Spinal cord (tissue), 10 donors: ENCODE data around the gene STX2. TPM values are rescaled to one million over a fixed set of nuclear protein-coding genes. Genes with fewer than 3 reads are reported as not detected.

ENCODE experiments used
- DNase-seq, 6 donors: peaks; one replicate each; pipeline versions ENCODE4 v3.0.0 to v3.0.0-alpha.2; 2013 to 2015; ENCODE audit warnings: low spot score in 6 of 6, low read depth in 4 of 6
- H3K27ac ChIP-seq: one replicate; pipeline ENCODE4 v1.5.1; 2013; ENCODE audit warnings: low read depth, low read length, control low read depth
- H3K27me3 ChIP-seq: one replicate; pipeline ENCODE4 v1.6.1; 2013; ENCODE audit warnings: low read length; ENCODE audit not compliant: control insufficient read depth, insufficient read depth
- H3K36me3 ChIP-seq: one replicate; pipeline ENCODE4 v1.6.1; 2013; ENCODE audit warnings: low read length; ENCODE audit not compliant: control insufficient read depth, insufficient read depth
- H3K4me1 ChIP-seq: one replicate; pipeline ENCODE4 v1.6.1; 2013; ENCODE audit warnings: low read length; ENCODE audit not compliant: control insufficient read depth, insufficient read depth
- H3K4me3 ChIP-seq: one replicate; pipeline ENCODE4 v1.5.1; 2013; ENCODE audit warnings: low read depth, low read length, control low read depth
- H3K9me3 ChIP-seq: one replicate; pipeline ENCODE4 v1.6.1; 2013; ENCODE audit warnings: low read length; ENCODE audit not compliant: control insufficient read depth, insufficient read depth
- WGBS: methylation state at CpG from one replicate; pipeline ENCODE4 v1.1.5; 2013; ENCODE audit warnings: missing lambda C conversion rate; ENCODE audit not compliant: insufficient coverage; 5-methylcytosine and 5-hydroxymethylcytosine counted together
- polyA plus RNA-seq, 2 donors: library from polyadenylated mRNA; unstranded; fragments of 120-200 nt; gene quantifications; one replicate each; pipeline ENCODE4 v1.2.1, GENCODE V29; 2013; ENCODE audit not compliant: insufficient read length in 2 of 2
- total RNA-seq, 2 donors: library from RNA; depleted of rRNA in 1 of 2; stranded (reverse); fragments of 120-200 nt in 1 of 2; fragments of >200 nt in 1 of 2; gene quantifications; one replicate each; pipeline versions ENCODE4 v1.2.3 to v1.2.4, GENCODE V29; 2013 to 2014
- donor health status: healthy.

Gene STX2
- total and polyA plus RNA-seq, 4 donors = 35.5 to 41.4 (median 38.8) TPM

- H3K9me3 ChIP-seq = no peaks in the 10 kb centered on the region
- 62% methylated on average over 18 of the region's 21 CpGs for WGBS
- H3K27me3 ChIP-seq = no peaks in the 10 kb centered on the region
- H3K36me3 ChIP-seq = peaks cover 22% of the 10 kb centered on the region
- no peak overlapping the region for H3K27ac ChIP-seq
- no peak for DNase-seq
- H3K4me1 ChIP-seq = peaks cover 13% of the 10 kb centered on the region
- H3K4me3 ChIP-seq = no peak overlapping the region
Observed at GRCh38 chr12:130826151-130826801, 12.8 kb downstream of the STX2 start.

DNA sequence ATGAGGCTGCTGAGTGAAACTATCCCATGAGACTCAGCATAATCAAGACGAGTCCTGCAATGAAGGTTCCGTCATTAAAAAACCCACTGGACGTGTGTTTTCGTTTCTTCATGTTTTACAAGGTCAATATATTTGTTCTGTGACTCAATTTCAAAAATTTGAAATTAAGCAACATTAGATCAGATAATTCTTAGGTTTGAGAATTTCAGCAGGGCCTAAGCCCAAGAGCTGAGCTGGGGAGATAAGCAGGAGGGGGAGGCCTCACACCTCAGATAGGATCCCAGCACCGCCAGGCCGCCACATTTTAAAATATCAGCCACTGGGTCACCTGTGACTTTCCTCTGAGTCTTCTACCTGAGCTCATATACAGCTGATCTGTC lies 13.3 kb downstream of the STX2 start:
- Histone ChIP-seq H3K27ac (no peak overlapping the region), H3K9me3 (no peaks in the 10 kb centered on the region), H3K27me3 (no peaks in the 10 kb centered on the region), H3K36me3 (peaks cover 25% of the 10 kb centered on the region), H3K4me1 (peaks cover 13% of the 10 kb centered on the region), H3K4me3 (no peak overlapping the region)
- DNase-seq = no peak
- 100% methylated on average over 2 of the region's 6 CpGs for WGBS

GRCh38 chr12:130819681-130820080 lies 19.4 kb downstream of the STX2 start:
- H3K4me3 ChIP-seq = no peak overlapping the region
- no peak for DNase-seq
- no peaks in the 10 kb centered on the region for H3K27me3 ChIP-seq
- H3K36me3 ChIP-seq = peaks cover 36% of the 10 kb centered on the region
- H3K27ac ChIP-seq = no peak overlapping the region
- H3K4me1 ChIP-seq = peaks cover 19% of the 10 kb centered on the region
- WGBS = 90% methylated on average over 9 of the region's 12 CpGs
- no peaks in the 10 kb centered on the region for H3K9me3 ChIP-seq

- Histone ChIP-seq H3K36me3 (peaks cover 36% of the 10 kb centered on the region), H3K27me3 (no peaks in the 10 kb centered on the region), H3K4me3 (peak overlapping the region; percentile 29), H3K9me3 (no peaks in the 10 kb centered on the region), H3K4me1 (peaks cover 19% of the 10 kb centered on the region), H3K27ac (no peak overlapping the region)
- 12% methylated on average over 47 of the region's 58 CpGs for WGBS
- DNase-seq = peak in 2 of 6 donors; percentile 86 to 89
Observed at GRCh38 chr12:130818635-130819576, 20.1 kb downstream of the STX2 start.

GRCh38 chr12:130818272-130818634 lies 20.8 kb downstream of the STX2 start:
- Histone ChIP-seq H3K36me3 (peaks cover 37% of the 10 kb centered on the region), H3K27me3 (no peaks in the 10 kb centered on the region), H3K4me1 (peaks cover 19% of the 10 kb centered on the region), H3K4me3 (peak overlapping the region; percentile 29), H3K27ac (no peak overlapping the region), H3K9me3 (no peaks in the 10 kb centered on the region)
- 51% methylated on average over 11 of the region's 14 CpGs for WGBS
- DNase-seq = no peak

- H3K4me3 ChIP-seq = no peak overlapping the region
- no peak for DNase-seq
- 97% methylated on average over 11 of the region's 14 CpGs for WGBS
- H3K27ac ChIP-seq = no peak overlapping the region
- no peaks in the 10 kb centered on the region for H3K9me3 ChIP-seq
- no peaks in the 10 kb centered on the region for H3K27me3 ChIP-seq
- peaks cover 33% of the 10 kb centered on the region for H3K36me3 ChIP-seq
- peaks cover 19% of the 10 kb centered on the region for H3K4me1 ChIP-seq
Observed at GRCh38 chr12:130817804-130818203, 21.2 kb downstream of the STX2 start.

DNA sequence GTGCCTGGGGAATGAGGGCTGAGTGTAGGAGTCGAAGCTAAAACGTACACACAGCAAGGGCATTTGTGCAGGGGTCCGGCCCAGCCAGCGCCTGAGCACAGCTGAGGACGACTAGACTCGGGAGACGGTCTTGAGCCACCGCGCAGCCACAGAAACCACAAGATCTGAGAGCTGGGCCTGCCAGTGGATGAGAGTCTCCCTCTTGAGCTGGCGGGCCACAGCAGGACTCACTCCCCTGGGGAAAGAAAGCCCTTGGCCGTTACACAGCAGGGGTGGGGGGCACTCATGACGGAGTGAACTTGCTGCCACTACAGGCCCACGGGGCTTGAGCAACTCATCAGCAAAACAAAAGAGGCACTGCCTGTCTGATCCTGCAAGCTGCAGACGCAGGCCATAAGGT lies 23.0 kb downstream of the STX2 start:
- Histone ChIP-seq H3K9me3 (no peaks in the 10 kb centered on the region), H3K4me3 (no peak overlapping the region), H3K36me3 (peaks cover 29% of the 10 kb centered on the region), H3K27me3 (no peaks in the 10 kb centered on the region), H3K27ac (no peak overlapping the region), H3K4me1 (peaks cover 19% of the 10 kb centered on the region)
- no peak for DNase-seq
- WGBS = 71% methylated on average over 14 of the region's 14 CpGs

- DNase-seq = peak in 1 of 6 donors; percentile 87
- Histone ChIP-seq H3K36me3 (peaks cover 26% of the 10 kb centered on the region), H3K4me1 (peaks cover 19% of the 10 kb centered on the region), H3K27ac (no peak overlapping the region), H3K9me3 (no peaks in the 10 kb centered on the region), H3K4me3 (no peak overlapping the region), H3K27me3 (no peaks in the 10 kb centered on the region)
- 67% methylated on average over 8 of the region's 14 CpGs for WGBS
Observed at GRCh38 chr12:130815028-130815741, 23.9 kb downstream of the STX2 start.

GRCh38 chr12:130813949-130814348 lies 25.1 kb downstream of the STX2 start:
- no peak for DNase-seq
- Histone ChIP-seq H3K9me3 (no peaks in the 10 kb centered on the region), H3K4me1 (peaks cover 19% of the 10 kb centered on the region), H3K27me3 (no peaks in the 10 kb centered on the region), H3K27ac (no peak overlapping the region), H3K36me3 (peaks cover 33% of the 10 kb centered on the region), H3K4me3 (no peak overlapping the region)
- 89% methylated on average over 14 of the region's 14 CpGs for WGBS
